Activated naive CD4-positive, alpha-beta T cell treated with anti-CD3 and anti-CD28 coated beads, Interleukin-2, amount 50 U/mL, for 16 hours (primary cell): ENCODE data around the gene CHCHD6.

Experiments
- DNase-seq: peaks from one replicate; pipeline ENCODE4 v3.0.0-alpha.2; 2020

CHCHD6 gene

GRCh38 chr3:126985132-126985985 is 281.3 kb downstream of the CHCHD6 start:
- no peak for DNase-seq

GRCh38 chr3:126986001-126986400 is 282.0 kb downstream of the CHCHD6 start:
- no peak for DNase-seq

GRCh38 chr3:126987129-126987528 is 283.1 kb downstream of the CHCHD6 start:
- DNase-seq: no peak

- no peak for DNase-seq
These were observed 283.6 kb downstream of the CHCHD6 start for GRCh38 chr3:126987596-126987995.

- no peak for DNase-seq
These were observed 284.5 kb downstream of the CHCHD6 start for GRCh38 chr3:126988451-126989021.

GRCh38 chr3:126989316-126990023 is 285.4 kb downstream of the CHCHD6 start:
- no peak for DNase-seq

- DNase-seq: no peak
These were observed 286.1 kb downstream of the CHCHD6 start for GRCh38 chr3:126990024-126990700.

GRCh38 chr3:126990890-126991289 is 286.9 kb downstream of the CHCHD6 start:
- no peak for DNase-seq

- no peak for DNase-seq
These were observed 287.5 kb downstream of the CHCHD6 start for GRCh38 chr3:126991366-126992200.

GRCh38 chr3:126992216-126992615 is 288.2 kb downstream of the CHCHD6 start:
- DNase-seq: no peak

GRCh38 chr3:126992776-126993175 is 288.7 kb downstream of the CHCHD6 start:
- DNase-seq: no peak

- no peak for DNase-seq
These were observed 289.4 kb downstream of the CHCHD6 start for GRCh38 chr3:126993436-126993835.

- no peak for DNase-seq
These were observed 290.7 kb downstream of the CHCHD6 start for GRCh38 chr3:126994661-126995245.

GRCh38 chr3:126995254-126995780 is 291.3 kb downstream of the CHCHD6 start:
- no peak for DNase-seq

- no peak for DNase-seq
These were observed 292.0 kb downstream of the CHCHD6 start for GRCh38 chr3:126995926-126996512.

GRCh38 chr3:126996905-126997304 is 292.9 kb downstream of the CHCHD6 start:
- DNase-seq: no peak

GRCh38 chr3:126997455-126998038 is 293.5 kb downstream of the CHCHD6 start:
- DNase-seq: no peak

GRCh38 chr3:126998320-126998719 is 294.3 kb downstream of the CHCHD6 start:
- DNase-seq: no peak

- no peak for DNase-seq
These were observed 294.7 kb downstream of the CHCHD6 start for GRCh38 chr3:126998728-126999127.

- DNase-seq: no peak
These were observed 295.3 kb downstream of the CHCHD6 start for GRCh38 chr3:126999383-126999782.

- DNase-seq: no peak
These were observed 296.1 kb downstream of the CHCHD6 start for GRCh38 chr3:127000119-127000518.
